Hepatocyte (in vitro differentiated cells): Measurements from ENCODE around the gene PYY. TPM values are rescaled to one million over a fixed set of nuclear protein-coding genes. Genes with fewer than 3 reads are reported as not detected.

ENCODE experiments used
- DNase-seq: peaks from one replicate; pipeline ENCODE4 v3.0.0-alpha.2; 2016; ENCODE audit warnings: low spot score
- H2AFZ ChIP-seq: fragments of 200-600 bp; sonication (generic); 2 replicates; pipeline ENCODE4 v1.6.0; 2016; ENCODE audit warnings: antibody characterized with exemption, mild to moderate bottlenecking
- H3K27ac ChIP-seq: fragments of 200-600 bp; sonication (generic); 2 replicates; pipeline ENCODE4 v1.5.1; 2016; ENCODE audit warnings: mild to moderate bottlenecking
- H3K27me3 ChIP-seq: fragments of 200-600 bp; sonication (generic); 2 replicates; pipeline ENCODE4 v1.6.1; 2016
- H3K36me3 ChIP-seq: fragments of 200-600 bp; sonication (generic); replicated peaks from 2 replicates; pipeline ENCODE4 v1.5.1; 2016; ENCODE audit warnings: low read depth; ENCODE audit not compliant: insufficient read depth
- H3K4me1 ChIP-seq: fragments of 200-600 bp; sonication (generic); 2 replicates; pipeline ENCODE4 v1.5.1; 2016; ENCODE audit warnings: mild to moderate bottlenecking, moderate library complexity; ENCODE audit not compliant: insufficient read depth
- H3K4me2 ChIP-seq: fragments of 200-600 bp; sonication (generic); 2 replicates; pipeline ENCODE4 v1.6.0; 2016
- H3K4me3 ChIP-seq: fragments of 200-600 bp; sonication (generic); 2 replicates; pipeline ENCODE4 v1.5.1; 2016; ENCODE audit warnings: mild to moderate bottlenecking
- H3K79me2 ChIP-seq: fragments of 200-600 bp; sonication (generic); 2 replicates; pipeline ENCODE4 v1.6.0; 2017; ENCODE audit warnings: mild to moderate bottlenecking
- H3K9me2 ChIP-seq: fragments of 200-600 bp; sonication (generic); replicated peaks from 2 replicates; pipeline ENCODE4 v1.6.0; 2017; ENCODE audit warnings: mild to moderate bottlenecking; ENCODE audit not compliant: insufficient read depth
- H3K9me3 ChIP-seq: fragments of 200-600 bp; sonication (generic); 2 replicates; pipeline ENCODE4 v1.5.1; 2016; ENCODE audit warnings: low read depth, mild to moderate bottlenecking
- H4K20me1 ChIP-seq: fragments of 200-600 bp; sonication (generic); 2 replicates; pipeline ENCODE4 v1.6.0; 2016; ENCODE audit warnings: mild to moderate bottlenecking; ENCODE audit not compliant: insufficient read depth, poor library complexity, severe bottlenecking
- EZH2 ChIP-seq: fragments of 200-600 bp; sonication (generic); IDR thresholded peaks from 2 replicates; pipeline ENCODE4 v1.6.1; 2016; ENCODE audit warnings: antibody characterized with exemption, mild to moderate bottlenecking, borderline replicate concordance
- EZH2phosphoT487 ChIP-seq: fragments of 200-600 bp; sonication (generic); IDR thresholded peaks from one replicate; pipeline ENCODE4 v1.6.1; 2018; ENCODE audit warnings: antibody characterized with exemption, mild to moderate bottlenecking, low read depth, moderate library complexity; ENCODE audit not compliant: unreplicated experiment, severe bottlenecking
- WGBS: methylation state at CpG from one replicate; pipeline ENCODE4 v1.1.6; 2016; ENCODE audit warnings: low lambda C conversion rate; ENCODE audit errors: missing lambda C conversion rate; 5-methylcytosine and 5-hydroxymethylcytosine counted together
- polyA plus RNA-seq: library from polyadenylated mRNA; unstranded; fragments of >200 nt; fragmentation: Nextera tagmentation; extraction: Ambion mirVana; gene quantifications from 2 replicates; pipeline ENCODE4 v1.2.1, GENCODE V29; 2016
- total RNA-seq: library from RNA; depleted of rRNA; stranded (reverse); fragments of >200 nt; gene quantifications from 2 replicates; pipeline ENCODE4 v1.2.3, GENCODE V29; 2014
- TF ChIP-seq, protein P1 (sequence below): fragments of 200-600 bp; sonication (generic); IDR thresholded peaks from 2 replicates; pipeline ENCODE4 v1.5.1; 2016; ENCODE audit warnings: antibody characterized with exemption, mild to moderate bottlenecking; ENCODE audit not compliant: poor library complexity

Gene PYY
- total and polyA plus RNA-seq, 2 experiments from 2014 or later: 16.9 TPM; not detected in 1

- H3K9me3 ChIP-seq: no peaks in the 10 kb centered on the region
- WGBS: 84% methylated on average over 3 of the region's 3 CpGs
- H3K36me3 ChIP-seq: no peaks in the 10 kb centered on the region
- H3K9me2 ChIP-seq: no peaks in the 10 kb centered on the region
- H3K4me3 ChIP-seq: no peak overlapping the region
- peaks cover 17% of the 10 kb centered on the region for H3K27me3 ChIP-seq
- H3K4me2 ChIP-seq: no peak overlapping the region
- H3K27ac ChIP-seq: no peak overlapping the region
- H3K4me1 ChIP-seq: no peaks in the 10 kb centered on the region
- no peak for TF ChIP-seq EZH2
- no peak for TF ChIP-seq EZH2phosphoT487
- TF ChIP-seq, protein P1, sequence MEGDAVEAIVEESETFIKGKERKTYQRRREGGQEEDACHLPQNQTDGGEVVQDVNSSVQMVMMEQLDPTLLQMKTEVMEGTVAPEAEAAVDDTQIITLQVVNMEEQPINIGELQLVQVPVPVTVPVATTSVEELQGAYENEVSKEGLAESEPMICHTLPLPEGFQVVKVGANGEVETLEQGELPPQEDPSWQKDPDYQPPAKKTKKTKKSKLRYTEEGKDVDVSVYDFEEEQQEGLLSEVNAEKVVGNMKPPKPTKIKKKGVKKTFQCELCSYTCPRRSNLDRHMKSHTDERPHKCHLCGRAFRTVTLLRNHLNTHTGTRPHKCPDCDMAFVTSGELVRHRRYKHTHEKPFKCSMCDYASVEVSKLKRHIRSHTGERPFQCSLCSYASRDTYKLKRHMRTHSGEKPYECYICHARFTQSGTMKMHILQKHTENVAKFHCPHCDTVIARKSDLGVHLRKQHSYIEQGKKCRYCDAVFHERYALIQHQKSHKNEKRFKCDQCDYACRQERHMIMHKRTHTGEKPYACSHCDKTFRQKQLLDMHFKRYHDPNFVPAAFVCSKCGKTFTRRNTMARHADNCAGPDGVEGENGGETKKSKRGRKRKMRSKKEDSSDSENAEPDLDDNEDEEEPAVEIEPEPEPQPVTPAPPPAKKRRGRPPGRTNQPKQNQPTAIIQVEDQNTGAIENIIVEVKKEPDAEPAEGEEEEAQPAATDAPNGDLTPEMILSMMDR: no peak
- DNase-seq: no peak
- no peaks in the 10 kb centered on the region for H3K79me2 ChIP-seq
- no peak overlapping the region for H2AFZ ChIP-seq
- H4K20me1 ChIP-seq: no peaks in the 10 kb centered on the region
Observed at GRCh38 chr17:43915559-43915958, 38.2 kb downstream of the PYY start.

GRCh38 chr17:43914451-43914850 is 39.3 kb downstream of the PYY start:
- Histone ChIP-seq H3K4me1 (no peaks in the 10 kb centered on the region), H3K27me3 (peaks cover 21% of the 10 kb centered on the region), H3K4me3 (no peak overlapping the region), H3K27ac (no peak overlapping the region), H3K9me3 (no peaks in the 10 kb centered on the region), H3K4me2 (no peak overlapping the region), H2AFZ (no peak overlapping the region), H3K9me2 (no peaks in the 10 kb centered on the region), H3K79me2 (no peaks in the 10 kb centered on the region), H3K36me3 (no peaks in the 10 kb centered on the region), H4K20me1 (no peaks in the 10 kb centered on the region)
- no peak for DNase-seq
- no peak for TF ChIP-seq EZH2phosphoT487
- TF ChIP-seq, protein P1: no peak
- TF ChIP-seq EZH2: no peak
- WGBS: 66% methylated on average over 2 of the region's 2 CpGs

GRCh38 chr17:43913584-43913983 is 40.2 kb downstream of the PYY start:
- H3K4me3 ChIP-seq: no peak overlapping the region
- DNase-seq: no peak
- H3K27me3 ChIP-seq: peaks cover 29% of the 10 kb centered on the region
- H3K36me3 ChIP-seq: no peaks in the 10 kb centered on the region
- H3K9me3 ChIP-seq: no peaks in the 10 kb centered on the region
- no peaks in the 10 kb centered on the region for H3K4me1 ChIP-seq
- no peaks in the 10 kb centered on the region for H3K79me2 ChIP-seq
- H3K9me2 ChIP-seq: no peaks in the 10 kb centered on the region
- no peak overlapping the region for H3K4me2 ChIP-seq
- whole genome bisulfite sequencing: 93% methylated on average over 6 of the region's 6 CpGs
- TF ChIP-seq EZH2 (no peak), EZH2phosphoT487 (no peak)
- TF ChIP-seq, protein P1: no peak
- no peak overlapping the region for H2AFZ ChIP-seq
- no peaks in the 10 kb centered on the region for H4K20me1 ChIP-seq
- no peak overlapping the region for H3K27ac ChIP-seq
